ENCODE results near the gene ZNF562.
"Not testable (repeated sequence)": the region's sequence is repeated elsewhere in the genome, so short reads cannot be mapped to it uniquely, and the experiment has no call there.

The ZNF562 gene

GRCh38 chr19:9674663-9675357 is at the start of gene ZNF562:
TSS of gene ZNF562 (minus strand) at chr19:9675100. CDS start at chr19:9660744, 14,356 bp downstream.
- DNase-seq (ENCODE audit: low read depth in 2 of 2): peak; percentile 61 to 64

GRCh38 chr19:9724157-9724556 is 49.3 kb upstream of the ZNF562 start:
- no peak for DNase-seq (ENCODE audit: low read depth in 2 of 2)

- no peak for DNase-seq (ENCODE audit: low read depth in 2 of 2)
These were observed 47.0 kb upstream of the ZNF562 start for GRCh38 chr19:9721861-9722260.

- no peak for DNase-seq (ENCODE audit: low read depth in 2 of 2)
These were observed 45.6 kb upstream of the ZNF562 start for GRCh38 chr19:9720541-9720940.

- DNase-seq (ENCODE audit: low read depth in 2 of 2): no peak
These were observed 36.9 kb upstream of the ZNF562 start for GRCh38 chr19:9711815-9712214.

GRCh38 chr19:9709305-9709704 is 34.4 kb upstream of the ZNF562 start:
- DNase-seq (ENCODE audit: low read depth in 2 of 2): no peak

- no peak for DNase-seq (ENCODE audit: low read depth in 2 of 2)
These were observed 30.9 kb upstream of the ZNF562 start for GRCh38 chr19:9705836-9706235.

- no peak for DNase-seq (ENCODE audit: low read depth in 2 of 2)
These were observed 27.3 kb upstream of the ZNF562 start for GRCh38 chr19:9702186-9702585.

- DNase-seq (ENCODE audit: low read depth in 2 of 2): no peak
These were observed 25.5 kb upstream of the ZNF562 start for GRCh38 chr19:9700229-9700981.

GRCh38 chr19:9690301-9690700 is 15.4 kb upstream of the ZNF562 start:
- not testable (repeated sequence) for DNase-seq (ENCODE audit: low read depth in 2 of 2)

GRCh38 chr19:9679996-9680395 is 5.1 kb upstream of the ZNF562 start:
- not testable (repeated sequence) for DNase-seq (ENCODE audit: low read depth in 2 of 2)

GRCh38 chr19:9675358-9675901 is 530 bp upstream of the ZNF562 start:
- not testable (repeated sequence) for DNase-seq (ENCODE audit: low read depth in 2 of 2)

- peak in 1 of 2 donors; percentile 13 for DNase-seq (ENCODE audit: low read depth in 2 of 2)
These were observed 813 bp downstream of the ZNF562 start for GRCh38 chr19:9673912-9674662.

GRCh38 chr19:9672893-9673292 is 2.0 kb downstream of the ZNF562 start:
- DNase-seq (ENCODE audit: low read depth in 2 of 2): no peak

GRCh38 chr19:9671655-9672054 is 3.2 kb downstream of the ZNF562 start:
- no peak for DNase-seq (ENCODE audit: low read depth in 2 of 2)

GRCh38 chr19:9668544-9668943 is 6.4 kb downstream of the ZNF562 start:
- no peak for DNase-seq (ENCODE audit: low read depth in 2 of 2)

- DNase-seq (ENCODE audit: low read depth in 2 of 2): no peak
These were observed 7.0 kb downstream of the ZNF562 start for GRCh38 chr19:9667898-9668297.

GRCh38 chr19:9658769-9659168 is 16.1 kb downstream of the ZNF562 start:
- DNase-seq (ENCODE audit: low read depth in 2 of 2): no peak

GRCh38 chr19:9653066-9653555 is 21.8 kb downstream of the ZNF562 start:
- DNase-seq (ENCODE audit: low read depth in 2 of 2): not testable (repeated sequence)

GRCh38 chr19:9651464-9651863 is 23.4 kb downstream of the ZNF562 start:
- DNase-seq (ENCODE audit: low read depth in 2 of 2): not testable (repeated sequence)

- DNase-seq (ENCODE audit: low read depth in 2 of 2): no peak
These were observed 24.6 kb downstream of the ZNF562 start for GRCh38 chr19:9650345-9650744.

- DNase-seq (ENCODE audit: low read depth in 2 of 2): no peak
These were observed 29.4 kb downstream of the ZNF562 start for GRCh38 chr19:9645472-9645871.

Measured in stimulated activated CD8-positive, alpha-beta memory T cell treated with anti-CD3 and anti-CD28 coated beads, Interleukin-15, amount 100 ng/mL, for 4 hours (primary cell).